HUDEP-2 (cell line): ENCODE measurements around the gene ALG2.

Experiments
- DNase-seq, 76 experiments: peaks; one replicate each; lab custom pipeline; 2025; ENCODE audit not compliant: unreplicated experiment in 76 of 76; lab: John Stamatoyannopoulos, UW

Gene ALG2

DNA sequence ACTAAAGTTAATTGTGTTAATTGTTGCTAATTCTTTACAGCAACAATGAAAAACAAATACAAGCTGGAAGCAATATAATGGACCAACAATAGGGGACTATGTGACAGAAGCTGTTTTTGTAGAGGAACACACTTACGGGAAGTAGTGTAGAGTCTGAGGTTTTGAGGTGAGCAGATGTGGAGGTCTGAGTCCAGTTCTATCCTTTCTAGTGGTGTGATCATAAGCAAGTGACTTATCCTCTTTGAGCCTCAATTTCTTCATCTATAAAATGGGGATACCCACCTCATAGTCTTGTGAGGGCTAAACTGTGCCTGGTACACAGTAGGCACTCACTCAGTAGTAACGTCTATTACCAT is 28.3 kb downstream of the ALG2 start:
- no peak for DNase-seq

DNA sequence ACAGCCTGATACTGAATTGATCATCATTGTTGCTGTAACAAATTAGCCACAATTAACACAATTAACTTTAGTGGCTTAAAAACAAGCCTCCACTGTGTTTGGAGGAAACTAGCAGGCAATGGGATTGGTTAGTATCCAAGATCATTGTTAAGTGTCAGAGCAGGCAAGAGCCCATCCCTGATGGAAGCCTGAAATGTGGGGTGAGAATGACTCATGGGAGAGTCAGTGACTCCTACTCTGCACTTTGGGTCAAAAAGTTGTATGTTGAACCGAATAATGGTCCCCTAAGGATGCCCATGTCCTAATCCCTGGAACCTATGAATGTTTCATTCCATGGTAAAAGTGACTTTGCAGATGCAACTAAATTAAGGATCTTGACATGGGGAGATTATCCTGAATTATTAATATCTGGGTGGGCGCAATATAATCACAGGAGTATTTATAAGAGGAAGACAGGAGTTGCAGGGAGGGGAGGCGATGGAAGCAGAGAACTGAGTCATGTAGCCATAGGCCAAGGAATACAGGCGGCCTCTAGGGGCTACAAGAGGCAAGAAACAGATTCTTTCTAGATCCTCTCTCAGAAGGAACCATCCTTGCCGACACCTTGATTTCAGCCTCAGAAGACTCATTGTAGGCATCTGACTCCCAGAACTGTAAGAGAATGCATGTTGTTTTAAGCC is 28.8 kb downstream of the ALG2 start:
- peak in 1 of 76 experiments; percentile 5 for DNase-seq

DNA sequence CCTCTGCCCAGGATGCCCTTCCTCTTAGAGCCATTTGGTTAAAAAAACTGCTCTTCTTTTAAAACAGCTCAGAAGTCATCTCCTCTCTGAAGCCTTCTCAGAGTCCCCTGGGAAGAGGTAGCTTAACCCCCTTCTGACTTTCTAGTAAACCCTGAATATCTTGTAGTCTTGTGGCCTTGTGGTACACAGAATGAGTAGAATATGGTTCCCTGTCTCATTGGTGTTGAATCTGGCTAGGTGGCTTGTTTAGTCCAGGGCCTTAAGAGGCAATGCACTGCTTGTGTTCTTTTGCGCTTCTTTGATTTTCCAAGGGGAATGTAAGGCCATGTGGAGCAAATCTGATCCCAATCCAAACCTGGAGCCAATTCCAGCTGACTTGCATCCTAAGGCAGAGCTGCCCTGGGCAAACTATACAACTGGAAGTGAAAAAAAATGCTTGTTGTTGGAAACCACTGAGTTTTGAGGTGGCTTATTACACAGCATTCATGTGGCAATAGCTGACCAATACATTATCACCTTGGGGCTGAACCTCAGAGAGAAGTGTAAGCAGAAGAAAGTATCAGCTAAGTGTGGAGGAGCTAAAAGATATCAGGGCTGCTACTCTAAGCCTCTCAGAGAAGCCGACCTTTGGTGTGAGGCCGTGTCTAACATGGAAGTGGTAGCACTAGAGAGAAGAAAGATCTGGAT is 31.0 kb downstream of the ALG2 start:
- no peak for DNase-seq

DNA sequence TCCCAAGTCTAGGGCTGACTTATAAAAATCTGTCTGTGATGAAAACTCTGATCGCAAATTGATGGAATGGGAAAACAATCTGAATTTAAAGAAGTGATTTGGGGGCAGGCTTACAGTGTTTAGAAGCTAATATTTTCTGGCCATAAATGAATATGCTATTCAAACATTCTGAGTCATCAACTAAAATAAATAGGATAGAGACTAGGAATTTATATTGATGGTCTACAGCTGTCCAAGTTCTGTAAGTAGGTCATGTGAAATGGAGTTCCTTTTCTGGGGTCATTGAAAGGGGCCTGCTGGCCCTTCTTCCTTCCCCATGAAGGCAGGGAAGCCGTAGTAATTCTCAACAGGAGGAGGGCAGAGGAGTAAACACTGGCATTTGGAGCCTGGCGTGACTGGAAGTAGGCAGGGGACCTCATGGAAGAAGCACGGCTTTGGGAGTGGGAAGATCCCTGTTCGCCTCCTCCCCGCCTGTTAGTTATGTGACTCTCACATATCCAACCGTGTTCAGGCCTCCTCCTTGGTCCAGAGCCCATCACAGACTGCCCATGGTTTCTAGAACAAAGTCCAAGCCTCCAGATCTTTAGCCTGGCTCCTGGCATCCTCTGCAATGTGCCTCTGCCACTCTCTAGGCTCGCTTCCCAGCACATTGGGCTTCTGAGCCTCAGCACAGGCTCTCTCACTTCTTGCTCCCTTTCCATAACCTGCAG is 31.7 kb downstream of the ALG2 start:
- DNase-seq, result no peak

DNA sequence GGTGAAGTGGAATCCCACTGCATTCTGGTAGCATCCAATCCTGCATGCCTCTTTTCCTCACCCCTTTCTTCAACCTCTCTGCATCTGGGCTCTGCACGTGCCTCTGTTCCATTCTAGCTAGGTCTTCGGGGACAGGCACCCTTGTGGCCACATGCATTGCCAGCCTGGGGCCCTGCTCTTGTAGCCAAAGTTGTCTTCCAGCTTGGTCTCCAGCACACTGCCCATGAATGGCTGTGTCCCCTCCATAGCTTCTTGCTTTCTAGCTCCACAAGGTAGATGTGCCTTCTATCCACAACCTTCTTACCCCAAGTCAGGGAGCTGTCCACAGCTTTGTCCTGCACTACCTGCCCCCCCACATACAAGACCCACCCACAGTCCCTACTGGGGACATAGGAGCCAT is 32.6 kb downstream of the ALG2 start:
- DNase-seq, result no peak

DNA sequence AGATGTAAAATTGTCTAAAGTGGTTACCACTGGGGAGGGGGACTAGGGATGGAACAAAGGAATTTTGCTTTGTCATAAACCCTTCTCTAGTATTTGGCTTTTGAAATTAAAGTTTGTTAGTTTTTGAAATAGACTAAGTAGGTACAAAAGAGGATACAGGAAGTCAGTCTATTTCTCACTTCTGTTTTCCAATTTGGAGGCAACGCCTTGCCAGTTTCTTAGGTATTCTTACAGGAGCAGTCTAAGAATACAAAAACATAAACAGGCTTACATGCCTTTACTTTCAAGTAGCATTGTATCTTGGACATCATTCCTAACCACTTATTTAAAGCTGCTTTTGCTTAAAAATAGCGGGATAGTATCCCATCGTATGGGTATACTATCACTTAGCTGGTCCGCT is 34.4 kb downstream of the ALG2 start:
- no peak for DNase-seq

DNA sequence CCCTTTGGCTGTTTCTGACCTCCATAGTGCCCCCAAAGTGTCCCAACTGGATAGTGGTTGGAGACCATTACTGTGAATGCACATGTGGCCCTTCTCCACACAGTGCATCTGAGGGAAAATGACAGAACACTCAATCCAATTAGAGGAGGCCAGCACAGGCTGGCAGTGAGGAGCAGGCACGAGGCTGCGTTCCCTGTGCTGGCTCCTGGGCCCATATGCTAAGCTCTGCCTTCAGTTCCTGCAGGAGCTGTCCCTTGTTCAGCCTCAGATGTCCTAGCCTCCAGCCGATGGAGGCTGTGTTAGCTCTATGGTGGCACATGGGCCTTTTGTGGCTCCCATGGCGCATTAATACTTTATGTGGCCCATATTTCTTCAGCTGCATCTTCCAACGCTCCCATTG is 35.8 kb downstream of the ALG2 start:
- DNase-seq, result no peak

DNA sequence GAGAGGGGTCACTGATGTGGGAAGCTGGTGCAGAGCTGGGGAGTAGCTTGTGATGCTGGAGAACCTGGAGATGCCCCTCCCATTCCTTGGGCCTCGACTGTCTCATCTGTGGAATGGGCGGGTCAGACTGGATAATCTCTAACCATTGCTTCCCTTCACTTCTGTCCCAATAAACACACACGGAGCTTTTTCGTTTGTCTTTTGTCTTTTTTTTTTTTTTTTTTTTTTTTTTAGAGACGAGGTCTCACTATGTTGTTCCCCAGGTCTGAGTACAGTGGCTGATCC is 36.5 kb downstream of the ALG2 start:
- DNase-seq, result no peak

DNA sequence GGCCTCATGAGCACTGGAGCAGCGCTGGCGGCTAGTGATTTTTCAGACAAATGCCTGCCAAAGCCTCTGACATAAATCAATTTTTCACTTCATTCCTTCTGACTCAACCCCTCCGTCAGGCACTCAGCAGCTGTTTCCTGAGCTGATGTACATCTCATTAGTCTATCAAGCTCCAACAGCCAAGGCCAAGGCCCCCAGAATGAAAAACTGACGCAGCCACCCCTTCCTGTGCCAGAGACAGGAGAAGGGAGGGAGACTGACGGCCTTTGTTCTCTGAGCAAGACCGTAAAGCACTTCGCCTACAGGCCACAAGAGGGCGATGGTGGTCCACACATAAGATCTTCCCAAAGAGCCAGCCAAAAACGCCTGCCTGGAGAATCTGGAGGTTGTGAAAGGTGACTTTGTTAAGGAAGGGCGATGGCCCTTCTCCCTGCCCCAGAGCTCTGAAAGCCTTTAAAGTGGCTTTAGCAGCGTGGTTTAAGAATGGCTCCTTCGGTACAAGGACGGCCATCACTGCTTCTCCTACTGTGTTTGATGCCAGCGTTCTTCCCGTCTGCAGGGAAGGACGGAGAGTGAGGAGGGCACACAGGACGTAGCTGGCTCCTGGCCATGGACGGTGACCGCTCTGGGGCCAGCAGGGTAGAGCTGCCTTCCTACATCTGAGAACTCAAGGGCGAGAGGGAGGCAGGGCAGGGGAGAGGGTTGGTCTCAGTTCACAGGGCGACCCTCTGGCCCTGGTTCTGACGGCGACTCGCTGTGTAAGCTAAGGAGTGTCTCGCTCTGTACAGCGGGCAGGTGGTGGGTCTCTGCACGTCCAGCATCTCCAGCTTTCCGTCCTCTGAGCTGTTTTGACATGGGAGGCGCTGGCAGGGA is 37.0 kb downstream of the ALG2 start:
- DNase-seq, result peak in 61 of 76 experiments; percentile 3 to 71 (median 43)

DNA sequence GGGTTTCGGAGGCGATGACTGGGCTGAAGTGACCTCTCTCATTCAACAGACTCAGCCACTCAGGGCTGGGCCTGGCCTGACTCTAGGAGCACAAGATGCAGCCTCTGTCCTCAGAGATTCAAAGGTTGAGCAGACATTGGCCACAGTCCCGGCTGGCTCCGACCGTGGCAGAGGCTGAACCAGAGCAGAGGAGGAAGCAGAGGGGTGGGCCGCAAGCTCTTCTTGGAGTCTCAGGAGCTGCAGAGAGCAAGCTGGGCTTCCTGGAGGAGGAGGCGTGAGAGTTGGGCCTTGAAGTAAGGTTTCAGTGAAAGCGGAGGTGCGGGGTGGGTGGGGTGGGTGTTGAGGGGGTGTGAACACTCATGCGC is 37.6 kb downstream of the ALG2 start:
- DNase-seq, result no peak

DNA sequence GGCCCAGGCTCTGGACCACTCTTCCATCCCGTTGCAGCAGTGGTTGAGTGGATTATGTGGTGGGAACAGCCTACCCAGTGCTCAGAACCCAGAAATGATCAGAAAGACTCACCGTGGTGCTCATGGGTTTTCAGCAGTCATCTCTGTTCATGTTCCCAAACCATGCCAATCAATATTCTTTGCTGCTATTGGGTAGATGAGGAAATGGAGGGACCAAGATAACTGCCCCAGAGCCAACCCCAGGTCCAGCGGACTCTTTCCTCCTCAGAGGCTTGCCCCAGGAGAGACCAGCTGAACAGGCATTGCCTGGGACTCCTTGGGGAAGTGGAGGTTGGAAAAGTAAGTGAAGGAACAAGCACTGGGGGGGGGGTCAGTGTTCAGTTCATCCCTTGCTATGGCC is 38.1 kb downstream of the ALG2 start:
- no peak for DNase-seq

DNA sequence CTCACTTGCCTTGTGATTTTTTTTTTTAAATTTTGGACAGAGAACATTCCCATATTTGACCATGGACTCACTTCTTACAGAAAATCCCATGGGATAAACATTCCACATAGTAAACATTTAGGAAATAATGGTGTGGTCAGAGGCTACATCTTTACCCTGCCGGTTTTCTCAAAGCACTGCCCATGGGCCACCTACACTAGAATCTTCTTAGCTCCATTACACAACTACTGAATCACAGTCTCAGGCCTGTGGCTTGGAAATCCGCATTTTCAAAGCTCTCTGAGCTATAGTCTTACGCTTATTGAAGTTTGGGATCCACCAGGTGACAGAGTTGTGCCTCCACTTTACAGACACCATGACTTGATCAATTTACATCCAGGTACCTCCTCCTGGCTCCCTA is 39.4 kb downstream of the ALG2 start:
- no peak for DNase-seq

DNA sequence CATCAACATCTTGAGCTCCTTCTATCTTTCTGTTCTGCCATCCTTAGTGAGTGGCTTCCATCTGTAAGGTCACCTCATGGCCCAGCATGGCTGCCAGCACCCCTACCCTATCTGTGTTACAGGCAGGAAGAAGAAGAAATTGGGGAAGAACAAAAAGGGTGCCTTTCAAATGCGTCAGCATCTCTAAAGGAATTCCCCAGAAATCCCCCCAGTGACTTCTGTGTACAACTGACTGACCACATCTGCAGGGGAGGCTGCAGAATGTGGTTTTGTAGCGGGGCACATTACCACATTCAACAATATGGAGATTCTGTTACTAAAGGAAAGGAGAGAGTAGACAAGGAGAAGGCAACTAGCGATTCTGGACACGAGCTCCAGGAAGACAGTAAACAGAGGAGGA is 40.1 kb downstream of the ALG2 start:
- DNase-seq, result no peak

DNA sequence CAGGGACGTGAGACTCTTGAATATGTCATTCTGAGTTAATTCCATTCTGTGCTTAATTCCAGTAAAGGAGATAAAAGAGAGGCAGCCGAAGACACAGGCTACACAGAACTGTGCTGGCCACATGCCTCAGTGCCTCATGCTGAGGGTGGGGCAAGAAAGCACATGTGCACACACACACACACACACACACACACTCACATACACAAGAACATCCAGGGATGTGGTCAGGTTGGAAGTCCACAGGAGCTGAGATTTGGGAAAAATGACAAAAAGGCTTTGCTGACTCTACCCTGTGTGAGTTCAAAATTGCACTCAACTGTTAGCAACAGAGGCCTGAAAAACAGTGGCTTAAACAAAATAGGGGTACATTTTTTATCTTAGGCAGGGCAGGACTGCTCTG is 40.5 kb downstream of the ALG2 start:
- DNase-seq, result no peak

DNA sequence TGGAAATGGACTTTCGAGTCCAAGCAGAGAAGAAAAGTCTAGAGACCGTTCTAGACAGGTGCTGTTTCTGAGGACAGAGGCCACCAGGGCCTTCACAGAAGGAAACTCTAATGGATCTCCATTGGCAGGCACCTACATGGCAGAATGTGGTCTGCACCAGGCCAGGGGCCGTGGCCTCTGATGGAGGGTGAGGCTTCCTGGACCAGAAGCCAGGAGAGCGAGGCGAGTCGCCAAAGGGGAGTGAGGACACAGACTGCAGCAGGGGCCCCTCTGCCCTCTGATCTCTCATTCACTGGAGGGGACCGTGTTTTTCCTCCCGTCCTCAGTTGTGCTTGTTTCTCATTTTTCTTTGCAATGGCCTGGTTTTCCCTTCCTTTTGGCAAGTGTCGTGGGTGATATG is 41.1 kb downstream of the ALG2 start:
- no peak for DNase-seq

DNA sequence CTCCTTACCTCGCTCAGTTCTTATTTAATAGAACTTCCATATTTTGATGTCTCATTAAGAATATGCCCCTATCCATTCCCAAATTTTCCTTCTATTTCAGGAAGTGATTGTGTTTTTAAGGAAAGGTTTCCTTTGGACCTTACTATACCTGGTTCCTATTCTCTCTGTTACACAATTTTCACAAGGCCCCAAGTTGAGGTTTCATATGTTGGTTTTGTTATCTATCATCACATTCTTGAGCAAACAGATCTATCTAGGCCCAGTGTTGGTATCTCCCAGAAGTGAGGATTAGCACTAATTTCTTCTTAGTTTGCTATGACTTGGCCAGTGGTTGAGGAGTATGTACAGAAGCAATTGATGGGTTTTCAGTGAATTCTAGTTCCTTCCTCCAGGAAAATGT is 41.5 kb downstream of the ALG2 start:
- DNase-seq, result no peak

DNA sequence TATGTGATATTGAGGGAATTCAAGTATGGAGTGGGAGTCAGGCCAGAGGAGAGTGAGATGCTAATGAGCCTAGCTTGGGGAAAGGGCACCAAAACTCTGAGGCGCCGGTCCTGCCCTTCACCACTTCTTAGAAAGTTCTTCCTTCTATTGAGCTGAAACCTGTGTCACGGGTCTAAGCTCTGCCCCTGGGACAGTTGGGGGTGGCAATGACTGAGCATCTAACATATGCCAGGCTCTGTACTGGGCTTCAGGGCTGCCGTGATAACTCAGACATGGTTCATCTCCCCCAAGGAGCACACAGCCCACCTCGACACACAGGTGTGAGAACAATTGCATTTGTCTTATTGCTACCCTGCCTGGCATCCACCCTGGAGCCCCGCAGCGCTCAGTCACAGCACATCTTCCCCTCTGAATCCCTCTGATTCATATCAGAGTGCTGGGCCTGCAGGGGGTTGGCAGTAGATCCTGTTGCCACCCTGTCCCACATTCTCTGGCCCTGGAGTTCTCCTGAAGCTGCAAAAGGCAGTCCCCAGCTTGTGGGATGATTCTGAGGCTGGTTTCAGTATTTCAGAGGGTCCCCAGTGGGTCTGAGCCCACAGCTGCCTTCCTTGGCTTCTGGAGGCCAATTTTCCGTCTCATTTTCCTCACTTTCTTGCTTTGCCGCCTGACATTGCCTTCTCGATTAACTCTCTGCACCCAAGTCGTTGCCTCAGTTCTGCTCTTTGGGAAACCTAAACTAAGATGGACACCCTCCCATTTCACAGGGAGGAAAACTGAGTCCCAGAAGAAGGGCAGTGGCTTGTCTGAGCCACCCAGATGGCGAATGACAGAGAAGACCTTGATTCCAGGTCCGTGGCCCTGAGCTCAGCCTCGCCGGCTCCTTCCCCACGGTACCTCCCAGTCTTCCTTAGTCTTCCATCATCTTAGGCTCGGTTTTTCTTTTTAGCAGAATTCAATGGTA is 42.5 kb downstream of the ALG2 start:
- DNase-seq, result no peak

DNA sequence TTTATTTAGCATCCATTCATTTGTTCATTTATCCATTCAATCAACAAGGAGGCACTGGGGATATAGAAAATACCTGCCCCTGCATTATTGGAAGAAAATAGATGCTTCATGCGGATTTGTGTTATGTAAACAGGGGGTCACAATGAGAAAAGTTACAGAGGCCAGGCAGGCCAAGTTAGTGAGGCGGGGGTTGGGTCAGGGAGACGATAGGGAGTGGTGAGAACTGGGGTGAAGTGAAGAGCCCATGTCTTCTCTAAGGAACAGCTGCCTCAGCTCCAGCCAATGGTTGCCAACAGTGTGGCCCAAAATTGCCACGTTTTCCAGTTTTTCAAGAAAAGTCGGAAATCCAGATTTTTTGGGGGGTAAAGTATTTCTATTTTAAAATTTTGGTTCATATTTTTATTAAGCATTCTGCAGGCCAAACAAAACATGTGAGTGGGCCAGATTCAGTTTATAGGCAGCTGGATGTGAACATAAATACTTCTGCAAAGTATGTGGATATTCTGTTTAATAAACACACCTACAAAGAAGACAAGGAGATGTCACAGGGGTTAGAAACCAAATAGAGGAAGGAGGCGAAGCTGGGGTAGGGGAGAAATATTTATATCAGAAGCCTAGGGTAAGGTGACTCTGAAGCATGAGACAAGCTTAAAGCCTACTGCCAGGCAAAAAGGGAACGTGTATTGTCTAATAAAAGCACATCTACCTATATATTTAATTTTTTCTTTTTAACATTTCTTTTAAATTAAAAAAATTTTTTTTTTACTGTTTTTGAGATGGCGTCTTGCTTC is 44.0 kb downstream of the ALG2 start:
- no peak for DNase-seq

DNA sequence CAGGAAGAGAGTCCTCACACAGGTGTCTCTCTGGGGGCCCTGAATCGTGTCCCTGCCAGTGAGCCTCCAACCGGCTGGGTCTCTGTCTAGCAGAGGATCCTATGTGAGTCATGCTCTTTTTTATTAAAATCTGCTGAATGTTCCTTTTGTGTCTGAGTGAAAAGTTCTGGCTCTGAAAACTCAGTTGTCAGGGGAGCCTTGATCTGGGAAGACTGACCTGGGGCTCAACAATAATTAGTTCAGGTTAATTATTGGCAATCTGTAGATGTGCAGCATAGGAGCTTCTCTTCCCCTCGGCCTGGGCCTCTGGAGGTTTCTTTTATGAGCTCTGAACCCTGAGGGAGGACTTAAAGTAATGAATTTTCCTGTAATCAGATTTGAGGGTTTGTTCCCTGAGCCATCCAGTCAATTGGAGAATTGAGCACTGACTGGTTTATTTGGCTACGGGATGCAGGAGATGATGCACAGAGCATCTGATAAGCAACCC is 45.2 kb downstream of the ALG2 start:
- no peak for DNase-seq
